ENCODE measurements around the gene PGPEP1. TPM values are rescaled to one million over a fixed set of nuclear protein-coding genes. Genes with fewer than 3 reads are reported as not detected.

Gene PGPEP1
- total and polyA plus RNA-seq, 10 of the 15 experiments (the other 5 are each of a cell fraction or from before 2014, with no cell fraction given) = 13.8 to 39.4 (median 17.0) TPM

GRCh38 chr19:18291590-18292461, 48.6 kb upstream of the PGPEP1 start (continued):
- TF ChIP-seq BHLHE40 (IDR thresholded peaks at IDR 0.05; ENCODE audit: borderline replicate concordance in 1 of 2, low read depth in 2 of 2, low read length in 1 of 2) = peak; percentile 45 to 74; a peak in 3 of 4 replicates
- no peak for TF ChIP-seq ZBTB33 (IDR thresholded peaks at IDR 0.05)
- peak; percentile 80; the same call in 1 of the 2 replicates for TF ChIP-seq TCF12 (IDR thresholded peaks at IDR 0.05; ENCODE audit: low read depth, low read length)
- TF ChIP-seq CUX1 (IDR thresholded peaks at IDR 0.05; ENCODE audit: insufficient replicate concordance, low read depth, low read length) = no peak
- TF ChIP-seq E2F8 (IDR thresholded peaks at IDR 0.05; ENCODE audit: low read depth, partially characterized antibody) = no peak
- TF ChIP-seq USF2 (IDR thresholded peaks at IDR 0.05; ENCODE audit: borderline replicate concordance, low read depth, low read length) = no peak
- TF ChIP-seq POLR2AphosphoS2 (IDR thresholded peaks at IDR 0.05; ENCODE audit: low read depth, low read length) = peak; percentile 81
- no peak for TF ChIP-seq BRCA1 (IDR thresholded peaks at IDR 0.05; ENCODE audit: low read depth, low read length)
- peak; percentile 63 for TF ChIP-seq MAX (IDR thresholded peaks at IDR 0.05; ENCODE audit: low read depth, low read length)
- peak; percentile 42; the same call in 1 of the 2 replicates for TF ChIP-seq MXI1 (IDR thresholded peaks at IDR 0.05; ENCODE audit: low read depth, low read length)
- TF ChIP-seq ATF3 (IDR thresholded peaks at IDR 0.05; ENCODE audit: borderline replicate concordance, extremely low read depth, low read depth, low read length) = no peak
- TF ChIP-seq STAT3 (IDR thresholded peaks at IDR 0.05; ENCODE audit: low read depth, low read length) = no peak
- TF ChIP-seq SPI1 (IDR thresholded peaks at IDR 0.05; ENCODE audit: borderline replicate concordance, insufficient read depth, low read depth, low read length) = peak; percentile 96
- no peak for TF ChIP-seq RAD51 (IDR thresholded peaks at IDR 0.05)
- peak; percentile 80 for TF ChIP-seq MEF2A (IDR thresholded peaks at IDR 0.05; ENCODE audit: insufficient read depth, low read depth, low read length)
- TF ChIP-seq DPF2 (IDR thresholded peaks at IDR 0.05) = peak; percentile 76
